ENCODE data around the gene KTN1. TPM values are rescaled to one million over a fixed set of nuclear protein-coding genes. Genes with fewer than 3 reads are reported as not detected.

KTN1 gene
- total RNA-seq, 1 donor from 2014 or later: 155 TPM

DNA sequence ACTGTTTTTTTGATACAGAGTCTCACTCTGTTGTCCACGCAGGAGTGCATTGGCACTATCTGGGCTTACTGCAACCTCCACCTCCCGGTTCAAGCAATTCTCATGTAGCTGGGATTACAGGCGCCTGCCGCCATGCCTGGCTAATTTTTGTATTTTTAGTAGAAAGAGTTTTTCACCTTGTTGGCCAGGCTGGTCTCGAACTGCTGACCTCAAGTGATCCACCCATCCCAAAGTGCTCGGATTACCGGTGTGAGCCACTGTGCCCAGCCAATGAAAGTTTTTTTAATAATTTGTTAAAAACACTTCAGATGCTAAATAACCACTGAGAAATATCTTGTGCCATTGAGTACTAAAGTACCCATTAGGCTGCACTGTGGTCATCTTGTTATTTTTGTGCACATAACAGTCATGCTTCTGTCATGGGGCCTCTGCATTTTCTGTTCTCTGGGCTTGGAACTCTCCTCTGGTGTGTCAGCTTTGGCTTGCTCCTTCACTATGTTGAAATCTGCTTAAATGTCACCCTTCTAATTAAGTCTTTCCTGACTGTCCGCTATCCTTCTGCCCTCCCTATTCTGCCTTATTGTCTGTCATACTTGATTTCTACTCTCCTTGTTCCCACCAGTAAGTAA lies 105.1 kb downstream of the KTN1 start:
- TF ChIP-seq, protein P1, sequence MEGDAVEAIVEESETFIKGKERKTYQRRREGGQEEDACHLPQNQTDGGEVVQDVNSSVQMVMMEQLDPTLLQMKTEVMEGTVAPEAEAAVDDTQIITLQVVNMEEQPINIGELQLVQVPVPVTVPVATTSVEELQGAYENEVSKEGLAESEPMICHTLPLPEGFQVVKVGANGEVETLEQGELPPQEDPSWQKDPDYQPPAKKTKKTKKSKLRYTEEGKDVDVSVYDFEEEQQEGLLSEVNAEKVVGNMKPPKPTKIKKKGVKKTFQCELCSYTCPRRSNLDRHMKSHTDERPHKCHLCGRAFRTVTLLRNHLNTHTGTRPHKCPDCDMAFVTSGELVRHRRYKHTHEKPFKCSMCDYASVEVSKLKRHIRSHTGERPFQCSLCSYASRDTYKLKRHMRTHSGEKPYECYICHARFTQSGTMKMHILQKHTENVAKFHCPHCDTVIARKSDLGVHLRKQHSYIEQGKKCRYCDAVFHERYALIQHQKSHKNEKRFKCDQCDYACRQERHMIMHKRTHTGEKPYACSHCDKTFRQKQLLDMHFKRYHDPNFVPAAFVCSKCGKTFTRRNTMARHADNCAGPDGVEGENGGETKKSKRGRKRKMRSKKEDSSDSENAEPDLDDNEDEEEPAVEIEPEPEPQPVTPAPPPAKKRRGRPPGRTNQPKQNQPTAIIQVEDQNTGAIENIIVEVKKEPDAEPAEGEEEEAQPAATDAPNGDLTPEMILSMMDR (IDR thresholded peaks at IDR 0.05; ENCODE audit: unreplicated experiment): no peak
- Mint-ChIP-seq H3K9me3 (ENCODE audit: low read depth) (no peaks in the 10 kb centered on the region), H3K27ac (no peak overlapping the region), H3K27me3 (no peaks in the 10 kb centered on the region), H3K36me3 (ENCODE audit: insufficient read depth) (peaks cover 33% of the 10 kb centered on the region), H3K4me3 (ENCODE audit: low read depth) (no peak overlapping the region), H3K4me1 (ENCODE audit: low read depth) (peaks cover 1% of the 10 kb centered on the region)
- DNase-seq (ENCODE audit: low spot score, unreplicated experiment): no peak

DNA sequence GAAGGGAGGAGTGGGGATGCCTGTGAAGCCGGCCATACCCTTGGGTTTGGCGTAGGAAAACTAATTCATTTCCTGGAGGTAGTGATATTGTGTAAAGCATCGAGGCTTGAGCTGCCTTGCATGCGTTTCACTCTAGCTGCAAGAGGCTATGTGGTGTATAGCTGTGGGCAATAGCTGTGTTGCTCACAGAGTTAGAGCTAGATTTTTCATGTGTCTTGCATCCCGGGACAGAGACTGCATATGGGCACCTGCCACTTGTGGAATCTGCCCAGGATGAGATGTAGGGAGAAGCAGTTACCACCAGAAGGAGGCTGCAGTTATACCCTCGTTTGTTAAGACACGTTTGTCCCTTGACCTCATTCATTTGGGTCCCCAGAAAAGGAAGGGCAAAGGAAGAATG lies 106.7 kb downstream of the KTN1 start:
- H3K27ac Mint-ChIP-seq: no peak overlapping the region
- no peaks in the 10 kb centered on the region for H3K9me3 Mint-ChIP-seq (ENCODE audit: low read depth)
- no peak overlapping the region for H3K4me3 Mint-ChIP-seq (ENCODE audit: low read depth)
- TF ChIP-seq, protein P1 (IDR thresholded peaks at IDR 0.05; ENCODE audit: unreplicated experiment): no peak
- DNase-seq (ENCODE audit: low spot score, unreplicated experiment): no peak
- no peaks in the 10 kb centered on the region for H3K27me3 Mint-ChIP-seq
- H3K4me1 Mint-ChIP-seq (ENCODE audit: low read depth): peaks cover 1% of the 10 kb centered on the region
- H3K36me3 Mint-ChIP-seq (ENCODE audit: insufficient read depth): peaks cover 31% of the 10 kb centered on the region

DNA sequence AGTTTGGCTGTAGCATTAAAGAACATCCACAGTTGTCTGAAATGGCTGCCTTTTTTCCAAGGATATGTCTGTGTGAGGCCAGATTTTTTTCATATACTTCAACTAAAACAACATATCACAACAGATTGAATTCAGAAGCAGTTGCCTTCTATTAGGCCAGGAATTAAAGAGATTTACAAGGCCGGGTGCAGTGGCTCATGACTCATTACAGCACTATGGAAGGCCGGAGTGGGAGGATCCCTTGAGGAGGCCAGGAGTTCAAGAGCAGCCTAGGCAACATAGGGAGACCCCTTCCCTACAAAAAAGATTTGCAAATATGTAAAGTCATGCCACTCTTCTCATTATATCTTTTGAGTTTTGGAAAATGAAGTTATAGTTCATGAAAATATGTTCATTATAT lies 108.6 kb downstream of the KTN1 start:
- DNase-seq (ENCODE audit: low spot score, unreplicated experiment): no peak
- Mint-ChIP-seq H3K27me3 (no peaks in the 10 kb centered on the region), H3K4me3 (ENCODE audit: low read depth) (no peak overlapping the region), H3K36me3 (ENCODE audit: insufficient read depth) (peaks cover 26% of the 10 kb centered on the region), H3K4me1 (ENCODE audit: low read depth) (no peaks in the 10 kb centered on the region), H3K9me3 (ENCODE audit: low read depth) (no peaks in the 10 kb centered on the region), H3K27ac (no peak overlapping the region)
- TF ChIP-seq, protein P1 (IDR thresholded peaks at IDR 0.05; ENCODE audit: unreplicated experiment): no peak

DNA sequence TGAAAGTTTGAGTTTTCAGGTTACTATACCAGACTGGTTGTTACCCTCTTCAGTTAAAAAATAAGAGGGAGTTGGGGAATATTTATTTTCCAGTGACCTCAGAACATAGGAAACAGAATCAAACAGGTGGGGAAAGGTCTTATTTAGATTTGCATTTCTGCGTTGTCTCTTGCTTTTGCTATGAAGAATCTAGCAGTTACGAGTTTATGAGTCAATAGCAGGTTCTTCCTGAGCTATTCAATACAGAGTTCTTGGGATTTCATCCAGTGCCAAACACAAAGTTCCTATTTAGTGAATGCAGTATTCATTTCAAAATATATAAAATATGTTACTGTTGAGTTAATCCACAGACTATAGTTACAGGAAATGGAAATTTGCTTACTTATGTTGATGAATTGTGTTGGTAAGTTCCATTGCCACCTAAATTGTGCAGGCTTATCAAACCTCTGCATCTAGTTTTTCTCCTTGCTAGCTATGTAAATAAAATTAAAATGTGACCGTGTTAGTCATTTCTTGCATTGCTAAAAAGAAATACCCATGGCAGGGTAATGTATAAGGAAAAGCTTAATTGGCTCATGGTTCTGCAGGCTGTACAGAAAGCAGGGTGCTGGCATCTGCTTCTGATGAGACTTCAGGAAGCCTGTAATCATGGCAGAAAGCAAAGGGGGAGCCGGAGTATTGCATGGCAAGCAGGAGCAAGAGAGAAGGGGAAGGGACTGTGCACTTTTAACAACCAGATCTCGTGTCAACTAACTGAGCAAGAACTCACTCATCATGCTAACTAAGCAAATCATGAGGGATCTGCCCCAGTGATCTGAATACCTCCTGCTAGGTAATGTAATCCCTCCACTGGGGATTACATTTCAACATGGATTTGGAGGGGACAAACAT lies 110.2 kb downstream of the KTN1 start:
- Mint-ChIP-seq H3K36me3 (ENCODE audit: insufficient read depth) (peaks cover 20% of the 10 kb centered on the region), H3K4me3 (ENCODE audit: low read depth) (no peak overlapping the region), H3K27ac (no peak overlapping the region), H3K9me3 (ENCODE audit: low read depth) (no peaks in the 10 kb centered on the region), H3K4me1 (ENCODE audit: low read depth) (peaks cover 2% of the 10 kb centered on the region), H3K27me3 (no peaks in the 10 kb centered on the region)
- TF ChIP-seq, protein P1 (IDR thresholded peaks at IDR 0.05; ENCODE audit: unreplicated experiment): no peak
- no peak for DNase-seq (ENCODE audit: low spot score, unreplicated experiment)

DNA sequence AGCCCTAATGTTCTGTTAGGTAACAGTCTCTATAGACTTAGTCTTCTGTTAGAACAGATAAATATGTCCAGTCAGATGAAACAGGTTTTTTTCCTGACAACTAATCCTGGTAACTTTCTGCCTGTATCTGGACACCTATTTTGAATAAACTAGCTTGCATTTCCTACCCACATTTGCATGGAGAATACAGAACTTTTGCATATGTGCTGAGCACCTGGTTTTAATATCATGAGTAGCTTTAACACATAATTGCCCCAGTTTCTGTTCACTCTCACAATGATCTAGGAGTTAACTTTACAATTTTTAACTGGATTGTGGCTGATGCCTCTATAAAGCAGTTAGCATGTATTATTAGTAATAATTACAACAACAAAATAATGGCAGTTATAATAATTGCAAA lies 111.7 kb downstream of the KTN1 start:
- Mint-ChIP-seq H3K27ac (no peak overlapping the region), H3K4me1 (ENCODE audit: low read depth) (peaks cover 4% of the 10 kb centered on the region), H3K9me3 (ENCODE audit: low read depth) (no peaks in the 10 kb centered on the region), H3K27me3 (no peaks in the 10 kb centered on the region), H3K4me3 (ENCODE audit: low read depth) (no peak overlapping the region), H3K36me3 (ENCODE audit: insufficient read depth) (peaks cover 12% of the 10 kb centered on the region)
- TF ChIP-seq, protein P1 (IDR thresholded peaks at IDR 0.05; ENCODE audit: unreplicated experiment): no peak
- DNase-seq (ENCODE audit: low spot score, unreplicated experiment): no peak
